Mesenchymal stem cell (in vitro differentiated cells and primary cell): ENCODE data around the gene TMEM117.

Source experiments
- DNase-seq: peaks from one replicate; pipeline ENCODE4 v3.0.0-alpha.2; 2013
- H2AFZ ChIP-seq: one replicate; pipeline ENCODE4 v1.6.1; 2013; ENCODE audit warnings: low read depth, mild to moderate bottlenecking, control low read depth, inconsistent platforms, low read length, moderate library complexity
- H2AK5ac ChIP-seq: 2 replicates; pipeline ENCODE4 v1.6.1; 2013; ENCODE audit warnings: low read length, moderate library complexity, mild to moderate bottlenecking, inconsistent platforms; ENCODE audit not compliant: severe bottlenecking
- H2BK120ac ChIP-seq: one replicate; pipeline ENCODE4 v1.6.1; 2013; ENCODE audit warnings: low read depth, mild to moderate bottlenecking, inconsistent platforms, low read length, moderate library complexity
- H2BK12ac ChIP-seq, 2 experiments: one replicate each; pipeline ENCODE4 v1.6.1; 2013; ENCODE audit warnings: inconsistent platforms in 2 of 2, low read length in 2 of 2, mild to moderate bottlenecking in 2 of 2, moderate library complexity in 2 of 2, control low read depth in 1 of 2
- H2BK15ac ChIP-seq: one replicate; pipeline ENCODE4 v1.6.1; 2013; ENCODE audit warnings: mild to moderate bottlenecking, low read depth, inconsistent platforms; ENCODE audit not compliant: poor library complexity, severe bottlenecking
- H2BK5ac ChIP-seq: 2 replicates; pipeline ENCODE4 v1.6.1; 2013; ENCODE audit warnings: low read depth, mild to moderate bottlenecking, low read length, control low read depth, inconsistent platforms; ENCODE audit not compliant: poor library complexity, severe bottlenecking
- H3K14ac ChIP-seq, 2 experiments: one replicate each; pipeline ENCODE4 v1.6.1; 2013; ENCODE audit warnings: inconsistent platforms in 2 of 2, low read length in 2 of 2, control low read depth in 1 of 2, mild to moderate bottlenecking in 1 of 2, moderate library complexity in 1 of 2
- H3K18ac ChIP-seq, 2 experiments: one replicate each; pipeline ENCODE4 v1.6.1; 2013; ENCODE audit warnings: inconsistent platforms in 2 of 2, low read length in 2 of 2, control low read depth in 1 of 2, low read depth in 1 of 2, mild to moderate bottlenecking in 1 of 2
- H3K23ac ChIP-seq, 2 experiments: one replicate each; pipeline ENCODE4 v1.6.1; 2013; ENCODE audit warnings: inconsistent platforms in 2 of 2, low read length in 2 of 2, mild to moderate bottlenecking in 2 of 2, moderate library complexity in 2 of 2, control low read depth in 1 of 2
- H3K27ac ChIP-seq: 2 replicates; pipeline ENCODE4 v1.5.1; 2013; ENCODE audit warnings: mild to moderate bottlenecking, moderate library complexity, low read length, control low read depth, inconsistent platforms; ENCODE audit not compliant: poor library complexity, severe bottlenecking
- H3K27me3 ChIP-seq, 2 experiments: 2 replicates each; pipeline versions ENCODE4 v1.6.1 to v1.7.0; 2013; ENCODE audit warnings: low read length in 2 of 2, mild to moderate bottlenecking in 2 of 2, moderate library complexity in 2 of 2, control low read depth in 1 of 2, inconsistent platforms in 1 of 2; ENCODE audit not compliant: control insufficient read depth in 1 of 2, insufficient read depth in 1 of 2
- H3K36me3 ChIP-seq, 2 experiments: 2 replicates each; pipeline versions ENCODE4 v1.6.1 to v1.7.0; 2013; ENCODE audit warnings: low read length in 2 of 2, control low read depth in 1 of 2, inconsistent platforms in 1 of 2, low read depth in 1 of 2, mild to moderate bottlenecking in 1 of 2; ENCODE audit not compliant: insufficient read depth in 2 of 2, control insufficient read depth in 1 of 2
- H3K4ac ChIP-seq, 2 experiments: one replicate each; pipeline ENCODE4 v1.6.1; 2013; ENCODE audit warnings: inconsistent platforms in 2 of 2, low read length in 2 of 2, mild to moderate bottlenecking in 2 of 2, moderate library complexity in 2 of 2, control low read depth in 1 of 2, low read depth in 1 of 2
- H3K4me1 ChIP-seq: 2 replicates; pipeline ENCODE4 v1.6.1; 2013; ENCODE audit warnings: low read depth, low read length, control low read depth; ENCODE audit not compliant: control insufficient read depth, insufficient read depth
- H3K4me2 ChIP-seq: 2 replicates; pipeline ENCODE4 v1.6.1; 2013; ENCODE audit warnings: low read length, mild to moderate bottlenecking, inconsistent platforms; ENCODE audit not compliant: poor library complexity, severe bottlenecking
- H3K4me3 ChIP-seq, 2 experiments: 2 replicates each; pipeline versions ENCODE4 v1.5.1 to v1.7.0; 2013; ENCODE audit warnings: low read length in 2 of 2, mild to moderate bottlenecking in 2 of 2, control low read depth in 1 of 2, low read depth in 1 of 2; ENCODE audit not compliant: insufficient read depth in 1 of 2
- H3K79me1 ChIP-seq: replicated peaks from 2 replicates; pipeline ENCODE4 v1.6.1; 2013; ENCODE audit warnings: mild to moderate bottlenecking, control low read depth, low read length, inconsistent platforms; ENCODE audit not compliant: poor library complexity, severe bottlenecking
- H3K9ac ChIP-seq: 2 replicates; pipeline ENCODE4 v1.7.0; 2013; ENCODE audit warnings: mild to moderate bottlenecking, low read length, moderate library complexity
- H3K9me3 ChIP-seq: 2 replicates; pipeline ENCODE4 v1.7.0; 2013; ENCODE audit warnings: mild to moderate bottlenecking, low read length; ENCODE audit not compliant: control insufficient read depth
- H4K8ac ChIP-seq: one replicate; pipeline ENCODE4 v1.6.1; 2013; ENCODE audit warnings: inconsistent platforms, mild to moderate bottlenecking, low read length, moderate library complexity
- H4K91ac ChIP-seq: one replicate; pipeline ENCODE4 v1.6.1; 2013; ENCODE audit warnings: mild to moderate bottlenecking, low read length, inconsistent platforms
- WGBS: methylation state at CpG from one replicate; pipeline ENCODE4 v1.1.7; 2013; ENCODE audit warnings: mixed read lengths; 5-methylcytosine and 5-hydroxymethylcytosine counted together

TMEM117 gene

GRCh38 chr12:44217146-44217883 is 381.4 kb downstream of the TMEM117 start:
- Histone ChIP-seq H2BK120ac (no peak overlapping the region), H2BK15ac (no peak overlapping the region), H2AK5ac (no peak overlapping the region), H2BK12ac (no peak overlapping the region), H3K9ac (no peak overlapping the region), H3K4me1 (no peaks in the 10 kb centered on the region), H2BK5ac (no peak overlapping the region), H3K4me2 (no peak overlapping the region), H2AFZ (no peak overlapping the region), H3K14ac (no peak overlapping the region), H3K18ac (no peak overlapping the region), H3K9me3 (no peaks in the 10 kb centered on the region), H3K4me3 (no peak overlapping the region), H3K27ac (no peak overlapping the region), H3K36me3 (no peaks in the 10 kb centered on the region), H4K8ac (no peak overlapping the region), H3K27me3 (no peaks in the 10 kb centered on the region), H3K23ac (no peak overlapping the region), H3K4ac (no peak overlapping the region), H4K91ac (no peak overlapping the region), H3K79me1 (no peaks in the 10 kb centered on the region)
- 96% methylated on average over 3 of the region's 4 CpGs for WGBS
- no peak for DNase-seq

DNA sequence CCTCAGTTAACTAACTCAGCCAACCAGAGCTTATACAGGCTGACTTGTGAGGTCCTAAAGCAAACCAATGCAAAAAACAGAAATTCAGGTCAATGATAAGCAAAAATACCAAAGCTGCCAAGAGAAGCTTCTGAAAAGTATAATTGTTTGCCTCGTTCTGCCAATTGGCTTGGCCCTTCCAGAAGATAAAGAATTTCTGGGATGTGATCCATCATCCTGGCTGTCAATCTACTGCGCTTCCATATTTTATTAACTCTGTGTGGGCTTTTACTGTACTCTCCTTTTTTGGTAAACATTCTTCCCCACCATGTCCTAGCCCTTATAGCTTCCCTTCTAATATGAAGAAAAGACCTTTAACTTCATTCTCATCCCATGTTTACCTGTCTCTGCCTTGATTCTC is 387.9 kb downstream of the TMEM117 start:
- H2BK12ac ChIP-seq = no peak overlapping the region
- 89% methylated on average over 2 of the region's 2 CpGs for WGBS
- no peak overlapping the region for H4K91ac ChIP-seq

DNA sequence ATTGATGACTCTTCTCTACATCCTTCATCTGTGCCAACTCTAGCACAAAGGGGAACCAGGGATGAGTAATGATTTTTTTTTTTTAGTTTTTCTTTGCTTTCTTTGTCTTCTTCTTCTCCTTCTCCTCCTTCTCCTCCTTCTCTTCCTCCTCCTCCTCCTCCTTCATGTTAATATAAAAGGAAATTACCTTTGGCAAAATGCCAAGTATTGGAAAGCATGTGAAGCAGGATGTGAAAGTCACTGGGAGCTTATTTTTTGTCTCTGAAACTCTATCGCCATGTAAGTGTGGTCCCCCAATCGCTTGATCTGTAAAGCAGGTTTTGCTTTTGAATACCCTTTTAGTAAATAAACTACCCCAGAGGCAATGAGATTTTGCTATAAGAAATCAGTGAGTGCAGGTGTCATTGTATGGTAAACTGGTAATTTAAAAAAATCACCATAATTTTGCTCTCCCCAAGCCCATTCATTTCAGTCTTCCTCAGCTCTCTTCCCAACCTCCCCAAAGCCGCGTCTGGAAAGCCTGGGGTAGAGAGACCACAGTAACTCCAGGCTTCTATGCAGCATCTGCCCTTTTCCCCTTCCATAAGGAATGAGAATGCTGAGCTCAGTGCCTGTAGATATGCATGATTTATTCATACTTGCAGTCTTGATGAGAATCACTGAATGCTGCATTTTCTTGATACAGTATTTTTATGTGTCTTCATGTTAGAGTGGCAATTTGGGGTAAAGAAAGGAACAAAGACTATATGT is 388.7 kb downstream of the TMEM117 start:
- Histone ChIP-seq H3K4me2 (no peak overlapping the region), H3K9ac (no peak overlapping the region), H3K79me1 (no peaks in the 10 kb centered on the region), H3K27ac (no peak overlapping the region), H3K9me3 (no peaks in the 10 kb centered on the region), H4K91ac (no peak overlapping the region), H2BK12ac (no peak overlapping the region), H3K4ac (no peak overlapping the region), H3K23ac (no peak overlapping the region), H3K4me3 (no peak overlapping the region), H2AFZ (no peak overlapping the region), H3K27me3 (no peaks in the 10 kb centered on the region), H2AK5ac (no peak overlapping the region), H2BK15ac (no peak overlapping the region), H2BK5ac (no peak overlapping the region), H3K14ac (no peak overlapping the region), H4K8ac (no peak overlapping the region), H3K18ac (no peak overlapping the region), H3K36me3 (no peaks in the 10 kb centered on the region), H3K4me1 (no peaks in the 10 kb centered on the region), H2BK120ac (no peak overlapping the region)
- 100% methylated on average over 2 of the region's 4 CpGs for WGBS
- no peak for DNase-seq

More for the DNA sequence above, 387.9 kb downstream of the TMEM117 start:
- Histone ChIP-seq H3K9ac (no peak overlapping the region), H3K4ac (no peak overlapping the region), H3K18ac (no peak overlapping the region), H3K4me1 (no peaks in the 10 kb centered on the region), H3K9me3 (no peaks in the 10 kb centered on the region), H3K27me3 (no peaks in the 10 kb centered on the region), H2BK5ac (no peak overlapping the region), H2AK5ac (no peak overlapping the region), H3K14ac (no peak overlapping the region), H3K36me3 (no peaks in the 10 kb centered on the region), H3K4me3 (no peak overlapping the region), H4K8ac (no peak overlapping the region), H3K27ac (no peak overlapping the region), H2BK15ac (no peak overlapping the region), H3K4me2 (no peak overlapping the region), H3K79me1 (no peaks in the 10 kb centered on the region), H3K23ac (no peak overlapping the region), H2BK120ac (no peak overlapping the region), H2AFZ (no peak overlapping the region)
- DNase-seq = no peak

DNA sequence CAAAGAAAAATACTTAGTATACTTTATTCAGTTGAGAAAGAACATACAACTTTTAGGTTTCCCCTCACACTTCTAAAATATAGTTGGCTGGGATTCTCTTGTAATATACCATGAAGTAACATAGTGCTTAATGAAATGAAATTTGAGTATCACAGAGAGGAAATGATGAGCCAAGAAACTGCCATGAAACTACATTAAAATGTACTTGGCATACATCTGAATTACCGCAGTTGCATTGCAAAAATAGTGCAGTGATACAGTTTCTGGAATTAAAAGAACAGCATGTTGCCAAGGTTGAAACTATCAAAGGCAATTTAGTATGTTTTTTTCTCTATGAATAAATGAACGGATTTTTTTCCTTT is 389.2 kb downstream of the TMEM117 start:
- Histone ChIP-seq H3K9me3 (no peaks in the 10 kb centered on the region), H3K4me1 (no peaks in the 10 kb centered on the region), H3K9ac (no peak overlapping the region), H3K36me3 (no peaks in the 10 kb centered on the region), H2AFZ (no peak overlapping the region), H2BK5ac (no peak overlapping the region), H3K4me3 (no peak overlapping the region), H4K91ac (no peak overlapping the region), H3K79me1 (no peaks in the 10 kb centered on the region), H4K8ac (no peak overlapping the region), H2AK5ac (no peak overlapping the region), H3K4ac (no peak overlapping the region), H2BK12ac (no peak overlapping the region), H3K4me2 (no peak overlapping the region), H3K14ac (no peak overlapping the region), H3K27ac (no peak overlapping the region), H3K18ac (no peak overlapping the region), H2BK120ac (no peak overlapping the region), H3K23ac (no peak overlapping the region), H3K27me3 (no peaks in the 10 kb centered on the region), H2BK15ac (no peak overlapping the region)
- whole genome bisulfite sequencing = 77% methylated on average over 1 of the region's 2 CpGs
- DNase-seq = no peak
